ENCODE data around the gene CEP57L1. TPM values are rescaled to one million over a fixed set of nuclear protein-coding genes. Genes with fewer than 3 reads are reported as not detected.

CEP57L1 gene
- total RNA-seq, 1 experiment from 2014 or later: 8.4 TPM

- Histone ChIP-seq H2BK20ac (ENCODE audit: low read depth, low read length, poor library complexity, severe bottlenecking) (no peak overlapping the region), H3K4me1 (ENCODE audit: insufficient read depth, low read length) (no peaks in the 10 kb centered on the region), H3K79me1 (ENCODE audit: insufficient read depth, low read depth, low read length, poor library complexity, severe bottlenecking) (no peaks in the 10 kb centered on the region), H4K8ac (replicated peaks; ENCODE audit: insufficient read length, low read depth, low read length) (no peak overlapping the region), H3K9me3 (ENCODE audit: control insufficient read depth, low read depth, low read length) (no peaks in the 10 kb centered on the region), H2AK5ac (ENCODE audit: insufficient read length, low read length) (no peak overlapping the region), H3T11ph (ENCODE audit: low read length) (no peak overlapping the region), H3K23me2 (ENCODE audit: insufficient read length, low read depth, low read length, poor library complexity, severe bottlenecking) (no peaks in the 10 kb centered on the region), H2AFZ (ENCODE audit: low read length) (no peak overlapping the region), H2BK5ac (ENCODE audit: insufficient read length, low read length) (no peak overlapping the region), H3K79me2 (ENCODE audit: insufficient read depth, low read length) (no peaks in the 10 kb centered on the region), H4K5ac (ENCODE audit: insufficient read length, low read depth, low read length) (no peak overlapping the region), H4K20me1 (ENCODE audit: control insufficient read depth, insufficient read depth, insufficient read length) (no peaks in the 10 kb centered on the region), H3K56ac (ENCODE audit: insufficient read length, low read depth, low read length) (no peak overlapping the region), H3K27ac (ENCODE audit: insufficient read length, low read depth, low read length) (no peak overlapping the region), H2BK15ac (ENCODE audit: low read depth, low read length) (no peak overlapping the region), H3K4ac (ENCODE audit: low read depth, low read length) (no peak overlapping the region), H3K9ac (ENCODE audit: extremely low read depth, insufficient read length, low read length) (no peak overlapping the region), H2BK12ac (ENCODE audit: insufficient read length, low read depth, low read length) (no peak overlapping the region), H3K23ac (ENCODE audit: insufficient read length, low read depth, low read length) (no peak overlapping the region), H2BK120ac (ENCODE audit: low read depth, low read length, poor library complexity, severe bottlenecking) (no peak overlapping the region), H3K27me3 (ENCODE audit: insufficient read depth, low read length) (no peaks in the 10 kb centered on the region), H3K14ac (ENCODE audit: insufficient read depth, low read length) (no peak overlapping the region), H4K91ac (ENCODE audit: insufficient read length, low read depth, low read length) (no peak overlapping the region), H3K18ac (ENCODE audit: insufficient read length, low read depth, low read length) (no peak overlapping the region), H3K4me2 (ENCODE audit: insufficient read depth, insufficient read length, low read length) (no peak overlapping the region)
- no peak for TF ChIP-seq CTCF (conservative IDR thresholded peaks at IDR 0.05)
- Mint-ChIP-seq H3K4me1 (peaks cover 4 to 6% of the 10 kb centered on the region in 2 experiments), H3K9me3 (no peaks in the 10 kb centered on the region), H3K27ac (no peak overlapping the region), H3K27me3 (ENCODE audit: low read depth) (no peaks in the 10 kb centered on the region), H3K4me3 (no peak overlapping the region), H3K36me3 (ENCODE audit: insufficient read depth in 1 of 3, low read depth in 3 of 3) (no peaks in the 10 kb centered on the region)
- DNase-seq: no peak
- no CpG with 5 or more reads among the region's 2 CpGs for WGBS (ENCODE audit: extremely low coverage, insufficient read length, low lambda C conversion rate)
Measured at GRCh38 chr6:109060571-109060970, 34.7 kb upstream of the CEP57L1 start.
